HepG2 (cell line): ENCODE results near the gene PCLO. TPM values are rescaled to one million over a fixed set of nuclear protein-coding genes. Genes with fewer than 3 reads are reported as not detected.

Source experiments
- ATAC-seq: fragments of 200-7000 bp; cut with Tn5 transposase; 3 replicates; pipeline ENCODE4 v1.9.1; 2020; ENCODE audit warnings: mild to moderate bottlenecking, moderate library complexity
- BruUV-seq: library from RNA; stranded (reverse); fragments of 400-500 nt; replicated peaks from 2 replicates; lab custom pipeline; 2021; lab: Mats Ljungman, UMichigan
- CTCF ChIA-PET: fragments of 300-600 bp; formaldehyde crosslinking; extraction: SDS; loops from one replicate; lab custom pipeline; 2021; ENCODE audit warnings: low total read pairs, inconsistent platforms, low intra/inter-chr PET ratio; lab: Yijun Ruan, JAX
- POLR2A ChIA-PET: fragments of 350-600 bp; sonication (Branson Sonifier 250); formaldehyde crosslinking; loops from one replicate; lab custom pipeline; 2020; ENCODE audit warnings: antibody characterized with exemption, inconsistent platforms; lab: Yijun Ruan, JAX
- DNase-seq: peaks from one replicate; pipeline ENCODE4 v3.0.0-alpha.2; 2015; ENCODE audit warnings: low spot score
- FAIRE-seq: peaks from 3 replicates; lab custom pipeline; 2011; peaks lifted over from hg19 to GRCh38; lab: Jason Lieb, UNC
- H2AFZ ChIP-seq: one replicate; pipeline ENCODE4 v1.6.1; 2011; ENCODE audit warnings: low read length, inconsistent platforms
- H3K27ac ChIP-seq: fragments of 300-600 bp; 3 replicates; pipeline ENCODE4 v1.8.0; 2011; ENCODE audit warnings: mixed run types, mild to moderate bottlenecking, mixed read lengths, low read length, inconsistent platforms; ENCODE audit not compliant: insufficient read depth; ENCODE audit errors: extremely low read length
- H3K27me3 ChIP-seq, 2 experiments: fragments of 200-600 bp in 1 of 2; 2 replicates in 1 of 2; 3 replicates in 1 of 2; pipeline versions ENCODE4 v1.6.0 to v1.8.0; 2011; ENCODE audit warnings: low read length in 2 of 2, mild to moderate bottlenecking in 2 of 2, moderate library complexity in 2 of 2, inconsistent platforms in 1 of 2; ENCODE audit not compliant: insufficient read depth in 2 of 2, control insufficient read depth in 1 of 2
- H3K36me3 ChIP-seq, 2 experiments: fragments of 200-600 bp in 1 of 2; replicated peaks in 1 of 2; 2 replicates in 1 of 2; 3 replicates in 1 of 2; pipeline versions ENCODE4 v1.5.1 to v1.8.0; 2011; ENCODE audit warnings: low read length in 2 of 2, inconsistent platforms in 1 of 2; ENCODE audit not compliant: insufficient read depth in 2 of 2, control insufficient read depth in 1 of 2
- H3K4me1 ChIP-seq: 2 replicates; pipeline ENCODE4 v1.5.1; 2012; ENCODE audit warnings: low read length, inconsistent platforms; ENCODE audit not compliant: insufficient read depth
- H3K4me2 ChIP-seq: 2 replicates; pipeline ENCODE4 v1.6.0; 2011; ENCODE audit warnings: low read depth, low read length, inconsistent platforms
- H3K4me3 ChIP-seq, 3 experiments: fragments of 200-600 bp in 1 of 3; sonication (generic), shearing (Covaris generic) in 1 of 3; replicated peaks in 1 of 3; 2 replicates each; pipeline ENCODE4 v1.5.1; 2011 to 2016; ENCODE audit warnings: low read length in 3 of 3, inconsistent platforms in 2 of 3, low read depth in 2 of 3, mild to moderate bottlenecking in 2 of 3, control low read depth in 1 of 3, mixed read lengths in 1 of 3; ENCODE audit not compliant: insufficient read depth in 1 of 3
- H3K79me2 ChIP-seq: one replicate; pipeline ENCODE4 v1.6.1; 2011; ENCODE audit warnings: low read length, inconsistent platforms; ENCODE audit not compliant: insufficient read depth
- H3K9ac ChIP-seq: 2 replicates; pipeline ENCODE4 v1.6.0; 2011; ENCODE audit warnings: mild to moderate bottlenecking, low read depth, low read length, inconsistent platforms; ENCODE audit not compliant: insufficient read depth
- H3K9me3 ChIP-seq: 2 replicates; pipeline ENCODE4 v1.5.1; 2012; ENCODE audit warnings: mild to moderate bottlenecking, low read length
- H4K20me1 ChIP-seq: 2 replicates; pipeline ENCODE4 v1.6.0; 2011; ENCODE audit warnings: inconsistent platforms, mild to moderate bottlenecking, low read length, moderate library complexity; ENCODE audit not compliant: insufficient read depth
- BRD4 ChIP-seq: sonication (generic); formaldehyde crosslinking; IDR thresholded peaks from 2 replicates; pipeline ENCODE4 v1.4.0; 2020; ENCODE audit warnings: missing genetic modification reagents
- FOXM1 ChIP-seq: sonication (generic); formaldehyde crosslinking; IDR thresholded peaks from 2 replicates; pipeline ENCODE4 v1.5.0; 2020; ENCODE audit warnings: missing genetic modification reagents
- MEF2D ChIP-seq: sonication (generic); formaldehyde crosslinking; IDR thresholded peaks from 2 replicates; pipeline ENCODE4 v1.5.1; 2020; ENCODE audit warnings: mild to moderate bottlenecking, missing genetic modification reagents
- MIER3 ChIP-seq: IDR thresholded peaks from 2 replicates; pipeline ENCODE4 v1.6.1; 2016; ENCODE audit warnings: missing compliant biosample characterization, borderline replicate concordance
- NONO ChIP-seq, 2 experiments: fragments of 450-650 bp in 1 of 2; sonication (generic) in 1 of 2; formaldehyde crosslinking in 1 of 2; IDR thresholded peaks in 1 of 2; conservative IDR thresholded peaks in 1 of 2; 2 replicates each; pipeline versions ENCODE4 v1.6.1 to v1.8.0; 2017 to 2022; ENCODE audit warnings: mild to moderate bottlenecking in 1 of 2, missing genetic modification reagents in 1 of 2, moderate library complexity in 1 of 2
- POGZ ChIP-seq: sonication (generic); formaldehyde crosslinking; IDR thresholded peaks from 2 replicates; pipeline ENCODE4 v1.4.0; 2020; ENCODE audit warnings: mild to moderate bottlenecking, missing genetic modification reagents
- PRPF4 ChIP-seq: fragments of 200-400 bp; formaldehyde crosslinking; IDR thresholded peaks from 2 replicates; pipeline ENCODE4 v1.6.1; 2016; ENCODE audit warnings: low read length, low read depth; ENCODE audit not compliant: poor library complexity, severe bottlenecking
- RAD21 ChIP-seq: fragments of 450-650 bp; formaldehyde crosslinking; IDR thresholded peaks from 2 replicates; pipeline ENCODE4 v1.5.0; 2020; ENCODE audit warnings: mild to moderate bottlenecking
- RFX3 ChIP-seq: IDR thresholded peaks from 2 replicates; pipeline ENCODE4 v1.6.1; 2016; ENCODE audit warnings: missing biosample characterization, missing genetic modification reagents
- TAF1 ChIP-seq: sonication (generic); formaldehyde crosslinking; IDR thresholded peaks from 2 replicates; pipeline ENCODE4 v1.4.0; 2020; ENCODE audit warnings: missing genetic modification reagents
- YY1 ChIP-seq: IDR thresholded peaks from 2 replicates; pipeline ENCODE4 v1.6.1; 2011; ENCODE audit warnings: low read length, low read depth, moderate library complexity, mild to moderate bottlenecking; ENCODE audit not compliant: insufficient read depth, insufficient replicate concordance
- ZBTB1 ChIP-seq: sonication (generic); formaldehyde crosslinking; IDR thresholded peaks from 2 replicates; pipeline ENCODE4 v1.4.0; 2020; ENCODE audit warnings: missing genetic modification reagents, borderline replicate concordance
- ZBTB7A ChIP-seq: sonication (generic); formaldehyde crosslinking; IDR thresholded peaks from 2 replicates; pipeline ENCODE4 v1.8.0; 2022; ENCODE audit warnings: mild to moderate bottlenecking, missing genetic modification reagents
- ZNF230 ChIP-seq: sonication (generic); formaldehyde crosslinking; IDR thresholded peaks from 2 replicates; pipeline ENCODE4 v1.4.0; 2020; ENCODE audit warnings: mild to moderate bottlenecking, missing genetic modification reagents
- ZNF496 ChIP-seq: sonication (generic); formaldehyde crosslinking; IDR thresholded peaks from 2 replicates; pipeline ENCODE4 v1.8.1; 2023; ENCODE audit warnings: mild to moderate bottlenecking, moderate library complexity, missing genetic modification reagents; ENCODE audit not compliant: insufficient replicate concordance
- ZNF782 ChIP-seq: sonication (generic); formaldehyde crosslinking; IDR thresholded peaks from 2 replicates; pipeline ENCODE4 v1.4.0; 2020; ENCODE audit warnings: missing genetic modification reagents, mild to moderate bottlenecking, borderline replicate concordance
- WGBS: methylation state at CpG from one replicate; pipeline ENCODE4 v1.1.6; 2017; ENCODE audit warnings: low lambda C conversion rate; 5-methylcytosine and 5-hydroxymethylcytosine counted together
- in situ Hi-C: cut with HindIII; loops from 2 replicates; pipeline ENCODE4 v1.10.0; 2017; ENCODE audit warnings: low pct_unique_long_range_greater_than_20kb; ENCODE audit not compliant: extremely low pct_ligation_motif_present
- intact Hi-C: fragments of 100-400 bp; cut with micrococcal nuclease; formaldehyde crosslinking; loops from one replicate; pipeline ENCODE4 v1.10.0; 2022; ENCODE audit not compliant: unreplicated experiment
- polyA plus RNA-seq, 8 experiments: library from polyadenylated mRNA; depleted of rRNA in 3 of 8; stranded (reverse) in 7 of 8; unstranded in 1 of 8; fragments of >200 nt; fragmentation: Illumina TruSeq in 4 of 8; extraction: Trizol in 4 of 8; gene quantifications; 2 replicates each; pipeline versions ENCODE4 v1.2.1 to v1.2.3, GENCODE V29; 2011 to 2016; ENCODE audit warnings: low read depth in 4 of 8, missing spikeins in 1 of 8, mixed read lengths in 1 of 8; ENCODE audit not compliant: insufficient read depth in 1 of 8
- total RNA-seq, 5 experiments: library from RNA; depleted of rRNA; stranded (reverse); fragments of >200 nt; fragmentation: Illumina TruSeq; extraction: Trizol; gene quantifications; 2 replicates each; pipeline ENCODE4 v1.2.3, GENCODE V29; 2016; ENCODE audit warnings: low read depth in 1 of 5
- TF ChIP-seq, protein P1 (sequence below): sonication (generic); formaldehyde crosslinking; conservative IDR thresholded peaks from 2 replicates; pipeline ENCODE4 v1.4.0; 2020; ENCODE audit warnings: missing genetic modification reagents
- TF ChIP-seq, protein P2 (sequence below): IDR thresholded peaks from 2 replicates; pipeline ENCODE4 v1.6.1; 2016; ENCODE audit warnings: low read depth, borderline replicate concordance

Gene PCLO
- total and polyA plus RNA-seq, 2 of the 13 experiments (the other 11 are each of a cell fraction or from before 2014, with no cell fraction given) = 0.07 to 0.29 TPM

DNA sequence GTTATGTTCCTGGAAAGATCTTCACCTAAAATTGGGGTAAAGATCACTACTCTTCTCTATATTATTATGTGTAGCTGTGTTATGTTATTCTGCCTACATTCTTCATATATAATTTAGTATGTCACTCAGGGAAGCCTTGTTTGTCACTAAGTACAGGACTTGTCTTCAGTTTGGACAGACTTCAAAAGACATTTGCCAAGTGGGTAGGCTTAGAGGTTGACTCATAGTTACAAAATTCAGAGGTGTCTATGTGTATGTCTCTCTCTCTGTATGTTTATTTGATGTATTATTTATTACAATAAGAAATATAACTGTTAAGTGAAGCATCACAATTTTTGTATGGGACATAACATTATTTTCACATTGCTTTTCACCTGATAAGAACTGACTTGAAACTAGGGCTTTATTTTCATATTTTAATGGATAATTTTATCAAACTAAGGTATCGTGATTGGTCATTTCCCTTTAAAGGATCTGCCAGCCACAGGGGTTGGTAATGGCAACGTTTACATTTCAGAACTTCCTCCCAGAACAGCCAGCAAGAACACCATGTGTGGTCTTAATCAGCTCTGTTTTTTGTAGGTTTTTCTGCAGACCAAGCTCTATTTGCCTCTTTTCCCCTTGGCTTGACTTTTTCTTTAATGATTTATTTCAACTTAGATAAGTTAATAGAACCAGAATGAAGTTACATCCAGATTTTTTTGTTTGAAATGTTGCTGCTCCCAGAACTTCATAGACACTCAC is 457.0 kb downstream of the PCLO start:
- POLR2A ChIA-PET = no interaction called here
- H3K27ac ChIP-seq = no peak overlapping the region
- 0% methylated on average over 2 of the region's 2 CpGs for WGBS
- H2AFZ ChIP-seq = no peak overlapping the region
- H3K4me2 ChIP-seq = no peak overlapping the region
- H3K27me3 ChIP-seq = no peaks in the 10 kb centered on the region
- H4K20me1 ChIP-seq = no peaks in the 10 kb centered on the region
- CTCF ChIA-PET = no interaction called here
- no peaks in the 10 kb centered on the region for H3K4me1 ChIP-seq
- H3K79me2 ChIP-seq = no peaks in the 10 kb centered on the region
- no peaks in the 10 kb centered on the region for H3K36me3 ChIP-seq
- no peak for FAIRE-seq
- no peak overlapping the region for H3K4me3 ChIP-seq
- in situ Hi-C loops (no loop called here), intact Hi-C loops (no loop called here)
- DNase-seq = no peak
- no peak overlapping the region for H3K9ac ChIP-seq
- TF ChIP-seq ZNF230 (no peak), FOXM1 (no peak), PRPF4 (no peak)
- TF ChIP-seq, protein P1, sequence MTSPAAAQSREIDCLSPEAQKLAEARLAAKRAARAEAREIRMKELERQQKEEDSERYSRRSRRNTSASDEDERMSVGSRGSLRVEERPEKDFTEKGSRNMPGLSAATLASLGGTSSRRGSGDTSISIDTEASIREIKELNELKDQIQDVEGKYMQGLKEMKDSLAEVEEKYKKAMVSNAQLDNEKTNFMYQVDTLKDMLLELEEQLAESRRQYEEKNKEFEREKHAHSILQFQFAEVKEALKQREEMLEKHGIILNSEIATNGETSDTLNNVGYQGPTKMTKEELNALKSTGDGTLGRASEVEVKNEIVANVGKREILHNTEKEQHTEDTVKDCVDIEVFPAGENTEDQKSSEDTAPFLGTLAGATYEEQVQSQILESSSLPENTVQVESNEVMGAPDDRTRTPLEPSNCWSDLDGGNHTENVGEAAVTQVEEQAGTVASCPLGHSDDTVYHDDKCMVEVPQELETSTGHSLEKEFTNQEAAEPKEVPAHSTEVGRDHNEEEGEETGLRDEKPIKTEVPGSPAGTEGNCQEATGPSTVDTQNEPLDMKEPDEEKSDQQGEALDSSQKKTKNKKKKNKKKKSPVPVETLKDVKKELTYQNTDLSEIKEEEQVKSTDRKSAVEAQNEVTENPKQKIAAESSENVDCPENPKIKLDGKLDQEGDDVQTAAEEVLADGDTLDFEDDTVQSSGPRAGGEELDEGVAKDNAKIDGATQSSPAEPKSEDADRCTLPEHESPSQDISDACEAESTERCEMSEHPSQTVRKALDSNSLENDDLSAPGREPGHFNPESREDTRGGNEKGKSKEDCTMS (CRISPR knock-in tag) = no peak
- no TSS peak for BruUV-seq
- no peaks in the 10 kb centered on the region for H3K9me3 ChIP-seq
- no peak for ATAC-seq

DNA sequence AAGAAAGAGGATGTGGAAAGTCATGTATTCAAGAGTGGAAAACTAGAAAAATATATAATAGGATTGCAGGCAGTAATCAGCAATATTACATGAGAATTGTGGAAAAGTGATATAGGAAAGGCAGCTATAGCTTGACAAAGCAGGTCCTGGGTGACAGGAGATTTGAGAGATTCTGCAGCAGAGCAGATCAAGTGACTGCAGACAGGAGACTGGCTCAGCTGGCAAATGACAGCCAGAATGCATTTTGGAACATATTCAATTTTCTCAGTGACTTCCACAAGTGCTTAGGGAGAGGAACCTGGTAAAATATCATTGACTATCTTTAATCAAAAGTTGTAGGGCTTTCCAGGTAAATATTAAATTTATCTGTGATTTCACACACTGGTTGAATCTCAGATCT is 458.6 kb downstream of the PCLO start:
- TF ChIP-seq POGZ (CRISPR knock-in tag) (no peak), RAD21 (CRISPR knock-in tag) (no peak), YY1 (no peak), MIER3 (CRISPR knock-in tag) (no peak), BRD4 (no peak), ZBTB7A (CRISPR knock-in tag) (no peak), MEF2D (CRISPR knock-in tag) (no peak), RFX3 (CRISPR knock-in tag) (no peak), ZNF782 (no peak), NONO (IDR thresholded peaks at IDR 0.05) (no peak), NONO (CRISPR knock-in tag; conservative IDR thresholded peaks at IDR 0.05) (no peak), TAF1 (CRISPR knock-in tag) (no peak), ZNF496 (CRISPR knock-in tag) (no peak), ZBTB1 (CRISPR knock-in tag) (no peak)
- TF ChIP-seq, protein P2, sequence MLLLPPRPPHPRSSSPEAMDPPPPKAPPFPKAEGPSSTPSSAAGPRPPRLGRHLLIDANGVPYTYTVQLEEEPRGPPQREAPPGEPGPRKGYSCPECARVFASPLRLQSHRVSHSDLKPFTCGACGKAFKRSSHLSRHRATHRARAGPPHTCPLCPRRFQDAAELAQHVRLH (CRISPR knock-in tag) = no peak

More for the DNA sequence above, 458.6 kb downstream of the PCLO start:
- no peaks in the 10 kb centered on the region for H3K36me3 ChIP-seq
- H3K4me1 ChIP-seq = no peaks in the 10 kb centered on the region
- H3K27me3 ChIP-seq = no peaks in the 10 kb centered on the region
- no peak for DNase-seq
- FAIRE-seq = no peak
- H3K9ac ChIP-seq = no peak overlapping the region
- H2AFZ ChIP-seq = no peak overlapping the region
- H3K4me3 ChIP-seq = no peak overlapping the region
- POLR2A ChIA-PET = no interaction called here
- no peaks in the 10 kb centered on the region for H4K20me1 ChIP-seq
- H3K79me2 ChIP-seq = no peaks in the 10 kb centered on the region
- no TSS peak for BruUV-seq
- H3K27ac ChIP-seq = no peak overlapping the region
- intact Hi-C loops = no loop called here
- CTCF ChIA-PET = no interaction called here
- H3K9me3 ChIP-seq = no peaks in the 10 kb centered on the region
- no peak overlapping the region for H3K4me2 ChIP-seq
- in situ Hi-C loops = no loop called here
- no peak for ATAC-seq
